Endothelial cell of umbilical vein (primary cell): Measurements from ENCODE around the gene RAB7A. TPM values are rescaled to one million over a fixed set of nuclear protein-coding genes. Genes with fewer than 3 reads are reported as not detected.

ENCODE experiments used
- BruUV-seq: library from RNA; stranded (reverse); fragments of 400-500 nt; replicated peaks from 2 replicates; lab custom pipeline; 2021; lab: Mats Ljungman, UMichigan
- CTCF ChIA-PET: fragments of 300-600, 350-600 bp; sonication (Branson Sonifier 250); formaldehyde crosslinking; loops from one replicate; lab custom pipeline; 2021; ENCODE audit warnings: antibody characterized with exemption, inconsistent platforms; lab: Charles Lee
- POLR2A ChIA-PET: fragments of 300-600, 350-600 bp; sonication (Branson Sonifier 250); formaldehyde crosslinking; loops from one replicate; lab custom pipeline; 2021; ENCODE audit warnings: antibody characterized with exemption, inconsistent platforms; lab: Charles Lee
- DNase-seq: peaks from one replicate; pipeline ENCODE4 v3.0.0-alpha.2; 2011; ENCODE audit warnings: low read depth, low spot score
- FAIRE-seq: peaks from 2 replicates; lab custom pipeline; 2011; peaks lifted over from hg19 to GRCh38; lab: Jason Lieb, UNC
- H2AFZ ChIP-seq: 2 replicates; pipeline ENCODE4 v1.6.0; 2012; ENCODE audit warnings: low read depth, low read length, control low read depth, inconsistent platforms
- H3K27ac ChIP-seq: 2 replicates; pipeline ENCODE4 v1.5.1; 2011; ENCODE audit warnings: low read depth, mild to moderate bottlenecking, control low read depth, low read length, moderate library complexity; ENCODE audit not compliant: insufficient read depth
- H3K27me3 ChIP-seq, 2 experiments: 2 replicates each; pipeline versions ENCODE4 v1.6.0 to v1.6.1; 2011; ENCODE audit warnings: low read length in 2 of 2, mixed read lengths in 1 of 2; ENCODE audit not compliant: control insufficient read depth in 2 of 2, insufficient read depth in 2 of 2
- H3K36me3 ChIP-seq, 2 experiments: 2 replicates in 1 of 2; 3 replicates in 1 of 2; pipeline ENCODE4 v1.5.1; 2011; ENCODE audit warnings: low read length in 2 of 2, mild to moderate bottlenecking in 1 of 2, moderate library complexity in 1 of 2; ENCODE audit not compliant: control insufficient read depth in 2 of 2, insufficient read depth in 2 of 2; ENCODE audit errors: extremely low read depth in 1 of 2
- H3K4me1 ChIP-seq: 3 replicates; pipeline ENCODE4 v1.5.1; 2011; ENCODE audit warnings: mild to moderate bottlenecking, low read length; ENCODE audit not compliant: control insufficient read depth, insufficient read depth; ENCODE audit errors: extremely low read depth
- H3K4me2 ChIP-seq: 2 replicates; pipeline ENCODE4 v1.6.1; 2011; ENCODE audit warnings: low read length, control low read depth, mixed read lengths; ENCODE audit not compliant: insufficient read depth
- H3K4me3 ChIP-seq, 3 experiments: fragments of 200-600 bp in 1 of 3; sonication (generic), shearing (Covaris generic) in 1 of 3; replicated peaks in 1 of 3; 2 replicates each; pipeline ENCODE4 v1.5.1; 2011 to 2016; ENCODE audit warnings: control low read depth in 3 of 3, low read length in 3 of 3, mild to moderate bottlenecking in 2 of 3, inconsistent platforms in 1 of 3, low read depth in 1 of 3, moderate library complexity in 1 of 3; ENCODE audit not compliant: insufficient read depth in 1 of 3
- H3K79me2 ChIP-seq: 2 replicates; pipeline ENCODE4 v1.6.0; 2012; ENCODE audit warnings: low read length, inconsistent platforms; ENCODE audit not compliant: control insufficient read depth, insufficient read depth
- H3K9ac ChIP-seq: replicated peaks from 2 replicates; pipeline ENCODE3; 2011; ENCODE audit warnings: low read length, control low read depth; ENCODE audit not compliant: insufficient read depth; ENCODE audit errors: extremely low read depth
- H3K9me1 ChIP-seq: replicated peaks from 3 replicates; pipeline ENCODE4 v1.6.0; 2011; ENCODE audit warnings: mild to moderate bottlenecking, low read length; ENCODE audit not compliant: control insufficient read depth, insufficient read depth; ENCODE audit errors: extremely low read depth
- H3K9me3 ChIP-seq: replicated peaks from 2 replicates; pipeline ENCODE4 v1.5.1; 2012; ENCODE audit warnings: low read length, inconsistent platforms; ENCODE audit not compliant: control insufficient read depth, insufficient read depth
- H4K20me1 ChIP-seq: replicated peaks from 2 replicates; pipeline ENCODE3; 2011; ENCODE audit warnings: mild to moderate bottlenecking, low read length; ENCODE audit not compliant: control insufficient read depth, insufficient read depth; ENCODE audit errors: extremely low read depth
- EZH2 ChIP-seq: IDR thresholded peaks from 2 replicates; pipeline ENCODE4 v1.6.1; 2012; ENCODE audit warnings: borderline replicate concordance, low read depth, mild to moderate bottlenecking, moderate library complexity, low read length, inconsistent platforms; ENCODE audit not compliant: severe bottlenecking
- FOS ChIP-seq: IDR thresholded peaks from 2 replicates; pipeline ENCODE4 v1.6.1; 2011; ENCODE audit warnings: mild to moderate bottlenecking, low read length, moderate library complexity, borderline replicate concordance; ENCODE audit not compliant: insufficient read depth
- GATA2 ChIP-seq: IDR thresholded peaks from 2 replicates; pipeline ENCODE4 v1.7.0; 2011; ENCODE audit warnings: low read depth, mild to moderate bottlenecking, moderate library complexity, mixed read lengths, low read length; ENCODE audit not compliant: insufficient read length, insufficient read depth
- JUN ChIP-seq: IDR thresholded peaks from 2 replicates; pipeline ENCODE4 v1.6.1; 2011; ENCODE audit warnings: borderline replicate concordance, low read depth; ENCODE audit not compliant: insufficient read length, insufficient read depth
- MYC ChIP-seq: IDR thresholded peaks from one replicate; pipeline ENCODE4 v1.6.1; 2011; ENCODE audit warnings: mild to moderate bottlenecking, low read depth, low read length
- POLR2A ChIP-seq: IDR thresholded peaks from 2 replicates; pipeline ENCODE4 v1.6.1; 2012; ENCODE audit warnings: low read depth, mild to moderate bottlenecking, control low read depth, low read length
- POLR2AphosphoS5 ChIP-seq: IDR thresholded peaks from 2 replicates; pipeline ENCODE4 v1.6.1; 2012; ENCODE audit warnings: low read depth, mild to moderate bottlenecking, control low read depth, low read length, moderate library complexity; ENCODE audit not compliant: insufficient read depth
- dilution Hi-C: fragments of 300-500 bp; cut with MboI; formaldehyde crosslinking; loops from one replicate; pipeline ENCODE4 v1.15.0; 2019; ENCODE audit warnings: low sequenced_read_pairs; ENCODE audit not compliant: extremely low pct_ligation_motif_present
- intact Hi-C: fragments of 100-400 bp; cut with micrococcal nuclease; formaldehyde crosslinking; loops from one replicate; pipeline ENCODE4 v1.10.0; 2022
- polyA plus RNA-seq, 4 experiments: library from polyadenylated mRNA; depleted of rRNA in 3 of 4; stranded (reverse) in 3 of 4; unstranded in 1 of 4; fragments of >200 nt; gene quantifications; 2 replicates each; pipeline versions ENCODE4 v1.2.1 to v1.2.3, GENCODE V29; 2011 to 2012; ENCODE audit warnings: missing spikeins in 1 of 4
- total RNA-seq: library from RNA; stranded (reverse); gene quantifications from 2 replicates; pipeline ENCODE4 v1.2.3, GENCODE V29; 2021
- TF ChIP-seq, protein P1 (sequence below): IDR thresholded peaks from 2 replicates; pipeline ENCODE4 v1.6.1; 2011; ENCODE audit not compliant: insufficient read depth, insufficient read length
- TF ChIP-seq, protein P2 (sequence below), 2 donors: IDR thresholded peaks; 1 replicate in 1 of 2; 2 replicates in 1 of 2; pipeline ENCODE4 v1.5.1; 2011; ENCODE audit warnings: low read length in 2 of 2, mild to moderate bottlenecking in 2 of 2, moderate library complexity in 2 of 2, control low read depth in 1 of 2, inconsistent platforms in 1 of 2, low read depth in 1 of 2; ENCODE audit not compliant: insufficient read depth in 1 of 2; ENCODE audit errors: extremely low read depth in 1 of 2

Gene RAB7A
- total and polyA plus RNA-seq, 2 donors (not counting 3 experiments of a cell fraction or from before 2014, with no cell fraction given) = 243 to 262 TPM

DNA sequence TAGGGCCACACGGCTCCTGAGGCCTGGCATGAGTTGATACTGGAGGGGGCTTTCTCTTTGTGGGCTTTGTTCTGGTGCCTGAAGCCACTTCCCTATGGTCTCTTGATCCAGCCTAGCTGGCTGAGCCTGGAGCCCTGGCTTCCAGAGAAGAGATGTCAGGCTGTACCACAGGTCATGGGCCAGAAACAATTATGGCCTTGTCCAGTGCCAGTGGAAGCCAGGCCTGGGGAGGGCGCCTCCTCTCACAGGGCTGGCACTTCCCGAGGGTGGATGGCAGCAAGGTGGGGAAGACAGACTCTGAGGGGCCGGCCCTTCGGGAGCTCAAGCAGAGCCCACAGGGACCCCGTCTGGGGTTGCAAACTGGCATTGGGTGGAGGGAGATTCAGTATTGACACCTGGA is 118.5 kb downstream of the RAB7A start:
- Histone ChIP-seq H3K4me2 (no peak overlapping the region), H2AFZ (no peak overlapping the region), H3K9me1 (no peaks in the 10 kb centered on the region), H3K9me3 (no peaks in the 10 kb centered on the region), H3K4me3 (no peak overlapping the region), H3K27me3 (no peaks in the 10 kb centered on the region), H3K79me2 (no peaks in the 10 kb centered on the region), H3K4me1 (peaks cover 4% of the 10 kb centered on the region), H3K36me3 (no peaks in the 10 kb centered on the region), H3K9ac (no peak overlapping the region), H3K27ac (no peak overlapping the region), H4K20me1 (no peaks in the 10 kb centered on the region)
- dilution Hi-C loops (no loop called here), intact Hi-C loops (no loop called here)
- no peak for TF ChIP-seq FOS
- TF ChIP-seq, protein P1, sequence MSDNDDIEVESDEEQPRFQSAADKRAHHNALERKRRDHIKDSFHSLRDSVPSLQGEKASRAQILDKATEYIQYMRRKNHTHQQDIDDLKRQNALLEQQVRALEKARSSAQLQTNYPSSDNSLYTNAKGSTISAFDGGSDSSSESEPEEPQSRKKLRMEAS = no peak
- no peak for TF ChIP-seq EZH2
- no peak for TF ChIP-seq MYC
- no peak for TF ChIP-seq POLR2AphosphoS5
- TF ChIP-seq GATA2 = no peak
- TF ChIP-seq POLR2A = no peak
- no peak for TF ChIP-seq JUN
- TF ChIP-seq, protein P2, sequence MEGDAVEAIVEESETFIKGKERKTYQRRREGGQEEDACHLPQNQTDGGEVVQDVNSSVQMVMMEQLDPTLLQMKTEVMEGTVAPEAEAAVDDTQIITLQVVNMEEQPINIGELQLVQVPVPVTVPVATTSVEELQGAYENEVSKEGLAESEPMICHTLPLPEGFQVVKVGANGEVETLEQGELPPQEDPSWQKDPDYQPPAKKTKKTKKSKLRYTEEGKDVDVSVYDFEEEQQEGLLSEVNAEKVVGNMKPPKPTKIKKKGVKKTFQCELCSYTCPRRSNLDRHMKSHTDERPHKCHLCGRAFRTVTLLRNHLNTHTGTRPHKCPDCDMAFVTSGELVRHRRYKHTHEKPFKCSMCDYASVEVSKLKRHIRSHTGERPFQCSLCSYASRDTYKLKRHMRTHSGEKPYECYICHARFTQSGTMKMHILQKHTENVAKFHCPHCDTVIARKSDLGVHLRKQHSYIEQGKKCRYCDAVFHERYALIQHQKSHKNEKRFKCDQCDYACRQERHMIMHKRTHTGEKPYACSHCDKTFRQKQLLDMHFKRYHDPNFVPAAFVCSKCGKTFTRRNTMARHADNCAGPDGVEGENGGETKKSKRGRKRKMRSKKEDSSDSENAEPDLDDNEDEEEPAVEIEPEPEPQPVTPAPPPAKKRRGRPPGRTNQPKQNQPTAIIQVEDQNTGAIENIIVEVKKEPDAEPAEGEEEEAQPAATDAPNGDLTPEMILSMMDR (IDR thresholded peaks at IDR 0.05; ENCODE audit: extremely low read depth in 1 of 2, insufficient read depth in 1 of 2, low read depth in 1 of 2, low read length in 2 of 2) = no peak
- BruUV-seq = no TSS peak
- FAIRE-seq (no peak), DNase-seq (no peak)
- CTCF ChIA-PET = interaction anchor here (1.7 to 3.6 kb wide), 2 partner anchors 9 to 164 kb away, joined by 9 to 60 read pairs; no protein-coding TSS in a partner anchor
- POLR2A ChIA-PET = no interaction called here
